Measurements from ENCODE around the gene CBY1. TPM values are rescaled to one million over a fixed set of nuclear protein-coding genes. Genes with fewer than 3 reads are reported as not detected.

CBY1 gene
- total RNA-seq, 1 donor from 2014 or later: 38.5 TPM

DNA sequence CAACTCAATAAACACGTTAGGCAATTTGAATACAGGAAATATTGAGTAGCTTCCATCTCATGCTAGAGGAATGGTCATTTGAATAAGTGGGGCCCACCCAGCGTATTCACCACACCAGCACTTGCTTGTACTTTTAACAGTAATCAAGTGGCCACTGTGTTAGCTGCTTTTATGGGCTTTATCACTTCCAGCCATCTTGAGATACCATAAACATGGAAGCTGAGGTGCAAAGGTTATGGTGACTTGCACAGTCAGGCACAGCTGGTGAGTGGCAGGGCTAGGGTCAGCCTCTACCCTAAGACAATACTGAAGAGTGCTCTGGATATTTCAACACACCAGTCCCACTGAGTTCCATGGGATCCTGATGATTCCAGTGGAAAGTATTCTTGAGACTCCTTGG lies 37.6 kb downstream of the CBY1 start:
- no peak overlapping the region for H3K27ac Mint-ChIP-seq
- H3K9me3 Mint-ChIP-seq: no peaks in the 10 kb centered on the region
- H3K4me1 Mint-ChIP-seq: peaks cover 35% of the 10 kb centered on the region
- H3K4me3 Mint-ChIP-seq: no peak overlapping the region
- DNase-seq (ENCODE audit: low spot score in 2 of 2, unreplicated experiment in 2 of 2): no peak
- TF ChIP-seq, protein P1, sequence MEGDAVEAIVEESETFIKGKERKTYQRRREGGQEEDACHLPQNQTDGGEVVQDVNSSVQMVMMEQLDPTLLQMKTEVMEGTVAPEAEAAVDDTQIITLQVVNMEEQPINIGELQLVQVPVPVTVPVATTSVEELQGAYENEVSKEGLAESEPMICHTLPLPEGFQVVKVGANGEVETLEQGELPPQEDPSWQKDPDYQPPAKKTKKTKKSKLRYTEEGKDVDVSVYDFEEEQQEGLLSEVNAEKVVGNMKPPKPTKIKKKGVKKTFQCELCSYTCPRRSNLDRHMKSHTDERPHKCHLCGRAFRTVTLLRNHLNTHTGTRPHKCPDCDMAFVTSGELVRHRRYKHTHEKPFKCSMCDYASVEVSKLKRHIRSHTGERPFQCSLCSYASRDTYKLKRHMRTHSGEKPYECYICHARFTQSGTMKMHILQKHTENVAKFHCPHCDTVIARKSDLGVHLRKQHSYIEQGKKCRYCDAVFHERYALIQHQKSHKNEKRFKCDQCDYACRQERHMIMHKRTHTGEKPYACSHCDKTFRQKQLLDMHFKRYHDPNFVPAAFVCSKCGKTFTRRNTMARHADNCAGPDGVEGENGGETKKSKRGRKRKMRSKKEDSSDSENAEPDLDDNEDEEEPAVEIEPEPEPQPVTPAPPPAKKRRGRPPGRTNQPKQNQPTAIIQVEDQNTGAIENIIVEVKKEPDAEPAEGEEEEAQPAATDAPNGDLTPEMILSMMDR (IDR thresholded peaks at IDR 0.05; ENCODE audit: unreplicated experiment): no peak
- no peaks in the 10 kb centered on the region for H3K27me3 Mint-ChIP-seq (ENCODE audit: low read depth)
- peaks cover 20% of the 10 kb centered on the region for H3K36me3 Mint-ChIP-seq

DNA sequence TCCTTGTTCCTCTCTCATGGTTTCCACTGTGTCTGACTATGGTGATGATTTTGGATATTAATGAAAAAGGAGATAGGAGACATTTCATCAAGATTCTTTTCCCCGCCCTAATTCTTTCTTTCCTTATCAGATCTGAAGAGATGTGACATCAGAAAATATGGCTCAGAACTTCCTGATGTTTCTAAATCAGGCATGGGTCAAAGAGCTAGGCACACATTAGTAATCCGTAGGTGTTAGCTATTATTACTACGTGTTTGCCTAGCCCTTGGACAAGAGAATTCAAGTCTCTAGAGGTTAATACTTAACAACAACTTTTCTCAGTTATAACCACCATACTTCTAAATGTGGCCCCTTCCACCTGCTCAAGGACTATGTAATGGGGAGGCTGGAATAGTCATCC lies 38.5 kb downstream of the CBY1 start:
- peak overlapping the region; percentile 77 for H3K27ac Mint-ChIP-seq
- no peak overlapping the region for H3K4me3 Mint-ChIP-seq
- TF ChIP-seq, protein P1 (IDR thresholded peaks at IDR 0.05; ENCODE audit: unreplicated experiment): no peak
- peaks cover 20% of the 10 kb centered on the region for H3K36me3 Mint-ChIP-seq
- peaks cover 43% of the 10 kb centered on the region for H3K4me1 Mint-ChIP-seq
- DNase-seq (ENCODE audit: low spot score in 2 of 2, unreplicated experiment in 2 of 2): no peak
- H3K9me3 Mint-ChIP-seq: no peaks in the 10 kb centered on the region
- no peaks in the 10 kb centered on the region for H3K27me3 Mint-ChIP-seq (ENCODE audit: low read depth)

DNA sequence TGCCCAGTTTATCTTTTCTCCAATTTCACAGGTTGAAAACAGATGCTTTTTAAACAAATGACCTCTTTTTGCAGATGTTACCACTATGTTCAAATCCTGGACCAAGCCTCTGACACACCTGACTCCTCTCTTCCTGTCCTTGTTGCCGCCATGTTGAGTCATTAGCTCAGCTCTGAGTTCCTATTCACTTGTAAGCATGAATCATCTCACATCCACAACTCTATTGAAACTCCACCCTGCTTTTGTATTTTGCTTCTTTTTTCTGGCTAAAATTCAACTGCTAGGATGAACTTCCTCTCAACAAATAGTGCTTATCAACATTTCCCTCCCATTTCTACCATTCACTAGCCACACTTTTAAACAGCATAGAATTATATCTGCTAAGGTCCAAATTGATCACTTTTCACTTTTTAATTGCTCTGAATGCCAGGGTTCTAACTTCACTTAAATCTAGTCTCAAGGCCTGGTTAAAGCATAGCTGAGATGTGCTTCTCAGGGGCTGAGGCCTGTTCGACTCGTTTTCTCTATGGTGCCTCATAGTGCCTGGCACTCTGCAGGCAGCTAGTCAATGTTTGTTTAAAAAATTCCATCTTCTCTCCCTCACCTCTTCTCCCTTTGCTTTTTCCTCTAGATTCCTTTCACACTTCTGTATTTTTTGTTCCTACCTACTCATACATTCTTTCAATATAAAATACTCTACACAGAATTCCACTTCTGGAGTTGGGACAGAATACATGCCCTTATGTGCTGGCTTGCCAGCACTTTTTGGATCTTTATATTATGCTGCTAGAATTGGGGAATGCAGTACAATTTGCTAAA lies 40.4 kb downstream of the CBY1 start:
- peak overlapping the region; percentile 98 for H3K27ac Mint-ChIP-seq
- no peaks in the 10 kb centered on the region for H3K27me3 Mint-ChIP-seq (ENCODE audit: low read depth)
- no peak for DNase-seq (ENCODE audit: low spot score in 2 of 2, unreplicated experiment in 2 of 2)
- H3K36me3 Mint-ChIP-seq: peaks cover 14% of the 10 kb centered on the region
- H3K4me3 Mint-ChIP-seq: peak overlapping the region; percentile 98
- H3K4me1 Mint-ChIP-seq: peaks cover 52% of the 10 kb centered on the region
- H3K9me3 Mint-ChIP-seq: no peaks in the 10 kb centered on the region
- TF ChIP-seq, protein P1 (IDR thresholded peaks at IDR 0.05; ENCODE audit: unreplicated experiment): no peak

- DNase-seq (ENCODE audit: low spot score in 2 of 2, unreplicated experiment in 2 of 2): no peak
- TF ChIP-seq, protein P1 (IDR thresholded peaks at IDR 0.05; ENCODE audit: unreplicated experiment): no peak
- peak overlapping the region; percentile 98 for H3K4me3 Mint-ChIP-seq
- no peaks in the 10 kb centered on the region for H3K9me3 Mint-ChIP-seq
- peaks cover 14% of the 10 kb centered on the region for H3K36me3 Mint-ChIP-seq
- no peaks in the 10 kb centered on the region for H3K27me3 Mint-ChIP-seq (ENCODE audit: low read depth)
- H3K4me1 Mint-ChIP-seq: peaks cover 52% of the 10 kb centered on the region
- peak overlapping the region; percentile 98 for H3K27ac Mint-ChIP-seq
Measured at GRCh38 chr22:38697425-38698089, 41.1 kb downstream of the CBY1 start.

GRCh38 chr22:38698407-38699094 lies 42.1 kb downstream of the CBY1 start:
- H3K27ac Mint-ChIP-seq: peak overlapping the region; percentile 98

More at GRCh38 chr22:38698407-38699094, 42.1 kb downstream of the CBY1 start:
- H3K9me3 Mint-ChIP-seq: no peaks in the 10 kb centered on the region
- H3K36me3 Mint-ChIP-seq: peaks cover 7% of the 10 kb centered on the region
- peak overlapping the region; percentile 98 for H3K4me3 Mint-ChIP-seq
- TF ChIP-seq, protein P1 (IDR thresholded peaks at IDR 0.05; ENCODE audit: unreplicated experiment): no peak
- no peaks in the 10 kb centered on the region for H3K27me3 Mint-ChIP-seq (ENCODE audit: low read depth)
- no peak for DNase-seq (ENCODE audit: low spot score in 2 of 2, unreplicated experiment in 2 of 2)
- H3K4me1 Mint-ChIP-seq: peaks cover 52% of the 10 kb centered on the region
